TTC549 (cell line): ENCODE data around the gene AIG1.
"Not testable (repeated sequence)": the region's sequence is repeated elsewhere in the genome, so short reads cannot be mapped to it uniquely, and the experiment has no call there.

Source experiments
- FAIRE-seq: peaks from 2 replicates; lab custom pipeline; 2012; peaks lifted over from hg19 to GRCh38; lab: Jason Lieb, UNC

Gene AIG1

GRCh38 chr6:143060806-143061596, at the start of gene AIG1:
Gene AIG1 (plus strand): TSS chr6:143060889. CDS start chr6:143060926, 37 bp downstream.
- FAIRE-seq: no peak

GRCh38 chr6:143014764-143015163, 45.9 kb upstream of the AIG1 start:
- FAIRE-seq: no peak

- no peak for FAIRE-seq
These were observed 45.4 kb upstream of the AIG1 start for GRCh38 chr6:143015300-143015706.

GRCh38 chr6:143018955-143019354, 41.7 kb upstream of the AIG1 start:
- no peak for FAIRE-seq

GRCh38 chr6:143020862-143021261, 39.8 kb upstream of the AIG1 start:
- FAIRE-seq: not testable (repeated sequence)

GRCh38 chr6:143021543-143021942, 39.1 kb upstream of the AIG1 start:
- FAIRE-seq: no peak

- no peak for FAIRE-seq
These were observed 38.1 kb upstream of the AIG1 start for GRCh38 chr6:143022587-143022986.

GRCh38 chr6:143023695-143024094, 37.0 kb upstream of the AIG1 start:
- no peak for FAIRE-seq

GRCh38 chr6:143024977-143025376, 35.7 kb upstream of the AIG1 start:
- no peak for FAIRE-seq

GRCh38 chr6:143026696-143027449, 33.8 kb upstream of the AIG1 start:
- FAIRE-seq: no peak

GRCh38 chr6:143034689-143035334, 25.9 kb upstream of the AIG1 start:
- no peak for FAIRE-seq

- FAIRE-seq: no peak
These were observed 23.2 kb upstream of the AIG1 start for GRCh38 chr6:143037470-143037869.

GRCh38 chr6:143038833-143039232, 21.9 kb upstream of the AIG1 start:
- no peak for FAIRE-seq

GRCh38 chr6:143039548-143039947, 21.1 kb upstream of the AIG1 start:
- no peak for FAIRE-seq

GRCh38 chr6:143040018-143040417, 20.7 kb upstream of the AIG1 start:
- no peak for FAIRE-seq

- FAIRE-seq: not testable (repeated sequence)
These were observed 16.3 kb upstream of the AIG1 start for GRCh38 chr6:143044345-143044744.

- no peak for FAIRE-seq
These were observed 11.1 kb upstream of the AIG1 start for GRCh38 chr6:143049611-143050010.

GRCh38 chr6:143050509-143050908, 10.2 kb upstream of the AIG1 start:
- FAIRE-seq: no peak

- no peak for FAIRE-seq
These were observed 8.4 kb upstream of the AIG1 start for GRCh38 chr6:143052282-143052681.

- no peak for FAIRE-seq
These were observed 6.8 kb upstream of the AIG1 start for GRCh38 chr6:143053856-143054255.

- no peak for FAIRE-seq
These were observed 6.4 kb upstream of the AIG1 start for GRCh38 chr6:143054329-143054728.

GRCh38 chr6:143055213-143055612, 5.5 kb upstream of the AIG1 start:
- no peak for FAIRE-seq

GRCh38 chr6:143055891-143056290, 4.8 kb upstream of the AIG1 start:
- FAIRE-seq: no peak
